ENCODE measurements around the gene TVP23A.
"Not testable (repeated sequence)": the region's sequence is repeated elsewhere in the genome, so short reads cannot be mapped to it uniquely, and the experiment has no call there.

TVP23A gene

DNA sequence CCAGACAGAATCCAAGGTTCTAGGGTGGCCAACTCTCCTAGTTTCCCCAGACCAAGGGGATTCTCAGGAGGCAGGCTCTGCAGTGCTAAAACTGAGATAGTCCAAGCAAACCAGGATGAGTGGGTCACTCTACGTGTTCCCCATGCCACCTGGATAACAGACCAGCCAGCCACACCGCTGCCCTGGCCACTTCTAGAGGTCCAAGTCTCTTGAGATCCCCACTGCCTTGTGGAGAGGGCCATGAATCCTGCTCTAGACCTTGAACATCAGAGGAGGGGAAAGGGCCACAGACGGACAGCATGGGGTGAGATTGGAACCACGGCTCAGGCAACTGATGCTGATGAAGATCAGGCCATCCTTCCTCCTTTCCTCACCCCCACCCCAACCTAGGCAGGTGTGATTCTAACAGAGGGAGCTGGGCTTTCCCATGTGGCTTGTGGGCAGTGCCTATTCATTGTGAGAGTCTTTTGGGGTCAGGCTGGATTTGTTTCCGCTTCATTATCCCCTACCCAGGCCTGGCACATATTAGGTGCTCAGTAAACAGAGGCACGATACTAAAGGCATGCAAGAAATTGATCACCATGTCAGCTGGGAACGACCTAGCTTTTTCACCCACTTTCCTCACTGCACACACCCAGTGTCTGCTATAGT, 16.8 kb upstream of the TVP23A start:
- no peak for DNase-seq (ENCODE audit: low spot score)

DNA sequence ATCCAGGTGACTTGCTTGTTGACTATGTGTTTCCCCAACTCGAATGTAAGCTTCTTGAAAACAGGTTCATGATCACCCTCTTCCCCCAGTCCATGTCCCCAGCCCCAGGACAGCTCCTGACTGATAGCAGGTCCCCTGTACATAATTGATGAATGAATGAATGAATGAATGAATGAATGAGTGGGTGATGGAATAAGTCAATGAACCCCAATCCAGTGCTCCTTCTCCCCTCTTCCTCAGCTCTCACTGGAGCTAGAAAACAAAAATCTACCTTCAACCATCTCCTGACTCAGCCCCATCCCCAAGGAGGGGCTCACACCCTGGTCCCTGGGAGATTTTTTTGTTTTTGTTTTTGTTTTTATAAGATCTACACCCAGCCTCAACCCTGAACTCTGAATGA, 16.2 kb upstream of the TVP23A start:
- DNase-seq (ENCODE audit: low spot score) = no peak

DNA sequence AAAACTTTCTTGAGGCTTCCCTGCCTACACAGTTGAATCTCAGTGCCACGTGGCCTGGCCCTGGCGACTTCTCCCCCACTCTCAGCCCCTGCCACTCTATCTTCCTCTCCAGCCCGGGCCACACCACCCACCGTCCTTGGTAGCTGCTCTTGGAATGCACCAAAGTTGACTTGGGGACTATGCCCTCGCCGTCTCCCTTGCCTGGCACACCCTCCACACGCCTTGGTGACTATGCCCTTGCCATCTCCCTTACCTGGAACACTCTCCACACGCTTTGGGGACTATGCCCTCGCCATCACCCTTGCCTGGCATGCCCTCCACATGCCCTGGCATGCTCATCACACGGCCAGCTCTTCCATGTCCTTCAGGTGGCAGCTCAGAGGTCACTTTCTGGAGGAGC, 15.5 kb upstream of the TVP23A start:
- no peak for DNase-seq (ENCODE audit: low spot score)

DNA sequence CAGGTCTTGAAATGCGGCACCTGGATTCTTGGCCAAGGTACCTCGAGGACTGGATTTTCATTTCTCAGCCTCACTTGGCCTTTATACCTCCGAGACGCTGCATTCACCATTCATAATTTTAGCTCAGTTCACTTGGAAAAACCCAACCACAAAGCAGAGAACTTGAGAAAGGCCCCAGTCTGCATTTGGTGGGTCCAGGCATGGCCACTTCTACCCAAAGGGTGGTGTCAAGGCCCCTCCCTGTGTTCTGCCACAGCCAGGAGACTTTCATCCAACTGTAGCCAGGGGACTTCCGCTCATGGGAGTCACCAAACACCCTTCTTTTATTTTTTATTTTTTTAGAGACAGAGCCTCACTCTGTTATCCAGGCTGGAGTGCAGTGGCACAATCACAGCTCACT, 14.7 kb upstream of the TVP23A start:
- no peak for DNase-seq (ENCODE audit: low spot score)

DNA sequence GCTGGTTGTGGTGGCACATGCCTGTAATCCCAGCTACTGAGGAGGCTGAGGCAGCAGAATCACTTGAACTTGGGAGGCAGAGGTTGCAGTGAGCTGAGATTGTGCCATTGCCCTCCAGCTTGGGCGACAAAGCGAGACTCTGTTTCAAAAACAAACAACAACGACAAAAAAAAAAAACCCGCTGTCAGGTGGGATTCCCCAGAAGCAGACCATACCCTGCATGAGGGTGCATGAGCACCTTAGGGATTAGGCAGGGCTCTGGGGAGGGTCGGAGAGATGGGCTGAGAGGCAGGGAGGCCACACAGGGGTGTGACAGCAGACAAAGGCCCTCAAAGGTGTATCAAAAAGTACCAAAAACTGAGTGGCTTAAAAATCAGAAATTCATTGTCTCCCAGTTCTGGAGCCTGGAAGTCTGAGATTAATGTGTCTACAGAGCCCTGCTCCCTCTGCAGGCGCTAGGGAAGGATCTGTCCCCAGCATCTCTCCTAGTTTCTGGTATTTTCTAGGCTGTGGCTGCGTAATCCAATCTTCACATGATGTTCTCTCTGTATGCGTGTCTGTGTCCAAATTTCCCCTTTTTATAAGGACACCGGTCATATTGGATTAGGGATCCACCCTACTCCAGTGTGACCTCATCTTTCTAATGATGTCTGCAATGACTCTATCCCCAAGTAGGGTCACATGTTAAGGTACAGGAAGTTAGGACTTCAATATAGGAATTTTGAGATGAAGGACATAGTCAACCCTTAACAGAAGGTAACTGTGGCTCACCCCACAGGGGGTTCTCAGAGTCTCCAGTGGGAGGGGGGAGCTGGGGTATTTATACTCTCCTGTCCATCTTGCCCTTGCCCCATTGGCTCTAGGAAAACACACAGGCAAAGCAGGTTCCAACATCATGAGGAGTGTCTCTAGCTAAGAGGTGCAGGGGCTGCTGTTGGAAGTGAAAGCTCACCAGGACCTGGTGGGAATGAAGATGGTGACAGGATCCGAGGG, 13.6 kb upstream of the TVP23A start:
- DNase-seq (ENCODE audit: low spot score) = no peak

DNA sequence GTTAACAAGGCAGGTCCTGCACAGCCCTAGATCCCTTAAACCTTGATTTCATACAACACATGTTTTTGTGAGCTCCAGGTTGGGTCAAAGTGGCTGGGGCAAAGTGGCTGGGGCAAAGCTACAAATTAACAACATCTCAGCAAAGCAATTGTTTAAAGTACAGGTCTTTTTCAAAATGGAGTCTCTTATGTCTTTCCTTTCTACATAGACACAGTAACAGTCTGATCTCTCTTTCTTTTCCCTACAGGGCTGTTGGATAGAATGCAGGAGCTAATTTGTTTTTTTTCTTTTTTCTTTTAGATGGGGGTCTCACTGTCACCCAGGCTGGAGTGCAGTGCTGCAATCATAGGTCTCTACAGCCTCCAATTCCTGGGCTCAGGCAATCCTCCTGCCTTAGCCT, 11.6 kb upstream of the TVP23A start:
- DNase-seq (ENCODE audit: low spot score) = not testable (repeated sequence)

DNA sequence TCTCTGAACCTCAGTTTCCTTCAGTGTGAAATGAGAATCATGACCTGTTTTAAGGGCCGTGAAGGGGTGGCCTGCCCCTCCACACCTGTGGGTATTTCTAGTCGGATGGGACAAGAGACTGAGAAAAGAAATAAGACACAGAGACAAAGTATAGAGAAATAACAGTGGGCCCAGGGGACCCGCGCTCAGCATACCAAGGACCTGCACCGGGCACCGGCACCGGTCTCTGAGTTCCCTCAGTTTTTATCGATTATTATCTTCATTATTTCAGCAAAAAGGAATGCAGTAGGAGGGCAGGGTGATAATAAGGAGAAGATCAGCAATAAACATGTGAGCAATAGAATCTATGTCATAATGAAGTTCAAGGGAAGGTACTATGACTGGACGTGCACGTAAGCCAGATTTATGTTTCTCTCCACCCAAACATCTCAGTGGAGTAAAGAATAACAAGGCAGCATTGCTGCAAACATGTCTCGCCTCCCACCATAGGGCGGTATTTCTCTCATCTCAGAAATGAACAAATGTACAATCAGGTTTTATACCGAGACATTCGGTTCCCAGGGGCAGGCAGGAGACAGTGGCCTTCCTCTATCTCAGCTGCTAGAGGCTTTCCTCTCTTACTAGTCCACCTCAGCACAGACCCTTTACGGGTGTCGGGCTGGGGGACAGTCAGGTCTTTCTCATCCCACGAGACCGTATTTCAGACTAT, 10.9 kb upstream of the TVP23A start:
- not testable (repeated sequence) for DNase-seq (ENCODE audit: low spot score)

DNA sequence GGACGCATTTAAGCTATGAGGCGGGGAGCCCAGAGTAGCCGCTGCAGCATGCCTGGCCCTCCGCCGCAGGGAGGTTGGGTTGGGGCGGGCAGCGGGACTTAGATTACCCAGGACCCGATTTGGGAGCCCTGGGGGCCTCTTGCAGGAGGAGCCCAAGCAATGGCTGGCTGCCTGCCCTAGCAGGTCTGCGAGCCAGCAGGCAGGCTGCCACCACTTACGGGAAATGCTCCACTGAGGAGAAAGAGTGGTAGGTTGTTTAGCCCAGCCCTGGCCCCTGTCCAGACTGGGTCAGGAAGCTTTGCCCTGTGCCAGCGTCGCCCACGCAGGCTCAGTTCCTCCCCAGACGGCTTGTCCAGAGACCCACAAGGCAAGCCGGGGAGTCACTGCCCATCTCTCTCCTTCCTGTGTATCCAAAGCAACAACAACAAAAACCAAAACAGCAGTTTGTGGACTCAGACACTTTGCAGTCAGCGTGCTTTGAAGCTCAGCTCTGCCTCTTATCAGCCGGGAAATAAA, 10.3 kb upstream of the TVP23A start:
- DNase-seq (ENCODE audit: low spot score) = no peak

DNA sequence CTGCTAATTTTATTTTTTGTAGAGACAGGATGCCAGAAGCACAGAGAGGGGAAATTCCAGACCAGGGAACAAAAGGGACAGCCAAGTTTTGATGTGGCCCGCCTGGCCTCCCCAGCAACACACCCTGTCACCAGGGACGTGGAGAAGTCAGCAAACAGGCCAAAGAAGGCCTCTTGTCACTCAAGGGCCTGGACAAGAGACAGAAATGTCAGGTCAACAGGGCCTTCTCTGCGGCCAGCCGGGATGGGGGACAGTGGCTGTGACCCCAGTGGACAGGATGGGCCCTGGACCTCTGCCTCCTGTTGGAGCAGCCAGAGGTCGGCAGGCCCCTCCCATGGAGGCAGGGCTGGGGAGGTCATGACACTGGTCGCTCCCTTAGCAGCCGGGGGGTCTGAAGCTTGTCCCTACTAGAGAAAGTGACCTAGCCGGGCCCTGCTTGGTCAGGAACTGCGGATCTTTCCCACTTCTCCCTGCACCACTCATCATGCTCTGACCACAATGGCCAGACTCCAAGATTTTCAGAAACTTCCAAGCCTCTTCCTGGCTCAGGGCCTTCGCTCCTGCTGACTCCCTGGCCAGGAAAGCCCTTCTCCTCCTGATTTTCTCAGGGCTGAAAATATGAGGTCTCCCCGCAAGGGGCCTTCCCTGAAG, 9.2 kb upstream of the TVP23A start:
- DNase-seq (ENCODE audit: low spot score) = no peak

DNA sequence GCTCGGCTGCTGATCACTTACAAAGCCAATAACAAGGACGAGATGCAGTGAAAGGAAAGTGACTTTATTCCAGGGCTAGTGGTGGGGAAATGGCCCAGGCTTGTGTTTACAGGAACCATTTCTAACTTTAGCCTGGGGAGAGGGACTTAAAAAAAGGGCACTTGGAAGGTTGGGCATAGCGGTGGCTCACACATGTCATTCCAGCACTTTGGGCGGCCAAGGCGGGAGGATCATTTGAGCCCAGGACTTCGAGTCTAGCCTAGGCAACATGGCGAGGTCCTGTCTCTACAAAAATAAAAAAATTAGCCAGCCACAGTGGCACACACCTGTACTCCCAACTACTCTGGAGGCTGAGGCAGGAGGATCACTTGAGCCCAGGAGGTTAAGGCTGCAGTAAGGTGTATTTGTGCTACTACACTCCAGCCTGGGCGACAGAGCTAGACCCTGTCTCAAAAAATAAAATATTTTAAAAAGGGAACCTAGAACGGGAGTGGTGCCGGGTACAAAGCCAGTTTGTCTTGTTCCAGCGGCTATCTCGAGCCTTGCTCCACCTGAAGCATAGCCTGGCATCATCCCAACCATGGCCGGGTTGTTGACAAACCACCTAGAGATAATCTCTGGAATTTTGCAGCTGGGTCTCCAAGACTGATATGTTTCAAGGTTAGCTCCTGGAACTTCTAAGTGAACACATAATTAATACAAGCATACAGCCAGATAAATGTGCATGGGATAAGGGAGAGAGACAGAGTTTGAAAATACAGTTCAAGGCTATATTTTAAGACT, 5.7 kb upstream of the TVP23A start:
- no peak for DNase-seq (ENCODE audit: low spot score)

DNA sequence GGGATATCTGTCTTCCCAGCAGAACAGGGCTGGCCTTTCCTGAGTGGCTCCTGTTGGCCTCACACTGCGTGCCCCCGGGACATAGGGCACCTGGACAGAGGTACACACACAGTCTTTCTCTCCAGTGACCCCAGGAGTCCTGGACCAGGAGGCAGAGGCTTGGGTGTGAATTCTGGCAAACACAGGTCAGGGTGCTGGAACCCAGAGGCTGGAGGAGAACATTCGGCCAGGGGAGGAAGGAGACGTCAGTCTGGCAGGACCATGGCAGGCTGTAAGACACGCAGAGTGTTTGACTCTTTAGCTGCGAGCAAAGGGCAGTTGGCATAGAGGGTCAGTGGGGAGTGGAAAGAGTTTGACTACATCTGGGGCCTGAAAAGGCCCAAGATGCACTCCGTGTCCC, 4.1 kb upstream of the TVP23A start:
- no peak for DNase-seq (ENCODE audit: low spot score)

DNA sequence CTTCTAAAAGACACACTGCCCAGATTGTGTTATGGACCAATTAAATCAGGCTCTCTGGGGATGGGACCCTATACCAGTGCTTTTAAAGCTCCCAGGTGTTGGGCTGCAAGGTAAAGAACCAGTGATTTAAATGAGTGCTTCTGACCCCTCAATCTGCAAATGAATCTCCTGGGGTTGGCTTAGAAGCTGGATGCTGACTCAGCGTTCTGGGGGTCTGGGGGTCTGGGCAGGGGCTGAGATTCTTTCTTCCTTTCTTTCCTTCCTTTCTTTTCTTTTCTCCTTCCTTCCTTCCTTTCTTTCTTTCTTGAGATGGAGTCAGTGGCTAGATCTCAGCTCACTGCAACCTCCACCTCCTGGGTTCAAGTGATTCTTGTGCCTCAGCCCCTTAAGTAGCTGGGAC, 2.0 kb upstream of the TVP23A start:
- no peak for DNase-seq (ENCODE audit: low spot score)

DNA sequence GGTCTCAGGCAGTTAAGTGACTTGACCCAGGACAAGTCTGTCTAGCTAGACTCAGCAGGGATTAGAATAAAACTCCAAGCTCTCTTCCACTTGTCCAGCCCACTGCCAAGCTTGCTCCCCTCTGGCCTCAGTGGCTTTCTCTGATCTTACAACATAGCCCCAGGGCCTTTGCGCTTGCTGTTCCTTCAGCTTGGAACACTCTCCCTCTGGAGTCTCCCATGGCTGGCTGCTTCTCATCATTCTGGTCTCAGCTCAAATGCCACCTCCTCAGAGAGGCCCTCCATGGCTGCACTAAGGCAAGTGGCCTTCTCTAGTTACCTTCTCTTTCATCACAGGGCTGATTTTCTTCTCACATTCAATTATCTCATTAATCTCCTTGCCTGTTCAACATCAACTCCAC, 1.1 kb downstream of the TVP23A start:
- DNase-seq (ENCODE audit: low spot score) = no peak

DNA sequence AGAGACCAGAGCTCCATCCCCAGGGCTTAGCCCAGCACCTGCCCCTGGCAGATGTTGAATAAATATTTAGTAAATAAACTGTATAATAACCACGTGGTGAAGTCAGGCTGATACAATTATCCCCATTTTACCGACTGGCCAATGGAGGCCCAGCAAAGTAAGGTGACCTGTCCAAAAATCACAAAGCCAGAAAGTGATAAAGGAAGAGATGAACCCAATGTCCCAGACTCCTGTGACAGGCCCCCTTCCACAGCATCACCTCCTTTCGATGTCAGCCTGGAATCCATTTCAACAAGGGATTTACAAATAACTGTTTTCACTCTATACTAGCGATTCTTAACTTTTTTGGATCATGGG, 5.5 kb downstream of the TVP23A start:
- DNase-seq (ENCODE audit: low spot score) = no peak

DNA sequence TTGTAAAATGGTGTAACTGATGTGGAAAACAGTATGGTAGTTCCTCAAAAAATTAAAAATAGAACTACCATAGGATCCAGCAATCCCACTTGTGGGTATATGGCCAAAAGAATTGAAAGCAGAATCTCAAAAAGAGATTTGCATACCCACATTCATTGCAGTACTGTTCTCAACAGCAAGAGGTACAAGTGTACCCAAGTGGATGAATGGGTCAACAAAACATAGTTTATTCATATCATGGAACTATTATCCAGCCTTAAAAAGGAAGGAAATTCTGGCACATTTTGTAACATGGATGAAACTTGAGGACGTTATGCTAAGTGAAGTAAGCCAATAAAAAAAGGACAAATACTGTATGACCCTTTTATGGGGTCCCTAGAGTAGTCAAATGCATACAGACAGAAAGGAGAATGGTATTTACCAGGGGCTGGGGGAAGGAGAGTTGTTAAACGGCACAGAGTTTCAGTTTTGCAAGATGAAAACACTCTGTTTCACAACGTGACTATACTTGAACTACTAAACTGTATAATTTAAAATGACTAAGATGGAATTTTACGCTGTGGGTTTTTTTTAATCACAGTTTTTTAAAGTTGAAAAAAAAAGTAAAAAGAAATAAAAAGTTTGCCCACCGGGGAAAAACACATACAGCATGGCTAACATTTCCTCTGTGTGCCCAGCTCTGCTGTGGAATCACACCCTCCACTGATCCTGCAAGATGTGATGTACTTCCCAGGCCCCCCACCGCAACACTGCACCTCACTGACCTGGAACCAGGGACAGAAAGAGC, 6.1 kb downstream of the TVP23A start:
- no peak for DNase-seq (ENCODE audit: low spot score)

DNA sequence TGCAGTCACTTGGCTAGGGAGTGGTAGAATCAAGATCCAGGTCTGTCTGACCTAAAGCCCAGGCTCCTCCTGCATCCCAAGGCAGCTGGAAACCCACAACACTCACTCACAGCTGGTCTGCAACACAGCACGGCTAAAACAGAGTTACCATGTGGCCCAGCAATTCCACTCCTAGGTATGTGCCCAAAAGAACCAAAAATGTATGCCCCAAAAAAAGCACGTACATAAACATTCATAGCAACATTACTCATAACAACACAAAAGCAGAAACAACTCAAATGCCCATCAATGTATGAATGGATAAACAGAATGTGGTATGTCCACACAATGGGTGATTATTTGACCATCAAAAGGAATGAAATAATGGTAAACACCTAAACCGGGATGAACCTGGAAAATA, 8.9 kb downstream of the TVP23A start:
- no peak for DNase-seq (ENCODE audit: low spot score)

DNA sequence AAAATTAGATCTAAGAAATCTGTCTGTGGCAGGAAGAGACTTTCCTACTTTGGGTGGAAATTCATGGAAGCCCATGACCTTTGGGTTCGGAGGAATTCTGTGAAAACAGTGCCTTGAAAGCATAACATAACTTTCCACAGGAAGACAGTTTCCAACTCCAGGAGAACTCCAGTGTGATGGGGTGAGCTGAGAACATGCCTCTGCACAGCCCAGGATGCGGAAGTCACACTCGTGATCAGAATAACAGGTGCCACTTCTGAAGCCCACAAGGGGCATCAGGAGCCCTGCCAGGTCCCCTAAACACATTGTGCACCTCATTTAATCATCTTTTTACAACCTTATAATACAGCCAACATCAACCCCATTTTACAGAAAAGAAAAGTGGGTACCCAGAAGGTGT, 9.7 kb downstream of the TVP23A start:
- no peak for DNase-seq (ENCODE audit: low spot score)

DNA sequence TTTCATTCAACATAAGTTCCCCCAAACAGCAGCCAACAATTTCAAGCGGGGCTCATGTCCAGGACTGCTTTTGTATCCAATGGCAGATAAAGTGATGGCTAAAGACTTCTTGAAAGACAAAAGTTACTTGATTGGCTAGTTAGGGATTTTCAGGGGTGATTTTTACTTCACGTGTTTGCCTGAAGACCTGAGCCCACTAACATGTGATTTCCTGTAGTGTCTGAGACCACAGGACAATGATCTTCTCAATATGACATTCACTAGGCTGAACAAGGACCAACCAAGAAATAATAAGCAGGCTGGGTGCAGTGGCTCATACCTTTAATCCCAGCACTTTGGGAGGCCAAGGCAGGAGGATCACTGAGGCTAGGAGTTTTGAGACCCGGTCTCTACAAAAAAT, 10.4 kb downstream of the TVP23A start:
- DNase-seq (ENCODE audit: low spot score) = no peak

DNA sequence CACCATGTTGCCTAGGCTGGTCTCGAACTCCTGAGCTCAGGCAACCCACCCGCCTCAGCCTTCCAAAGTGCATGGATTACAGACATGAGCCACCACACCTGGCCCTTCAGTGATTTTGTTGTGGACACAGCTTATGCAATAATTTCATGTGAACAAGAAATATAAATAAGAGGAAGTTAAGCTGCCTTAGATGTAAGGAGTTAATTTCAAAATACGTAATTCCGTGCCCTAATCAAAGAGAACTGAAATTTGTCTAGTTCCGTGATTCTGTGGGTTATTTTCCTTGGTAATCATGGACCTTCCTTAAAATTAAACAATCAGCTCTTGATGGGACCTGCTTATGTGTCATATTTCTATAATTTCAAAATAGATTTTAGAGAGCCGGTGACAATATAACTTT, 11.9 kb downstream of the TVP23A start:
- DNase-seq (ENCODE audit: low spot score) = no peak

DNA sequence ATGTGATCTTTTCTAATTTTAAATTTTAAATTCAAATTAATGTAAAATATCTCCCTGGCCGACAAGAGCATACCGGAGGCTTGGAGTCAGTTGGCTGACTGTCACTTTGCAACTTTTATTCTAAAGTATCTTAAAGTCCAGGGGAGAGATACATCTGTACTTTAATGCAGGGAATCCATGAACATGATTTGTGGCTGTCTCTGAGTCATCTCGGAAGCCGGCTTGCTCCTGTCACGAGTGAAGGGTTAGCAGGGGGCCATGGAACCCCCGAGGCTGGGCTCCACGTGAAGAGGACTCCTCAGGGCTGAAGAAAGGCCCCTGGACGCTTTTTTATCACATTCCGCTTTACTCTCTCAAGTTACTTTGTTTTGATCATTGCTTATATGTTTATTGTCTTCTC, 13.3 kb downstream of the TVP23A start:
- DNase-seq (ENCODE audit: low spot score) = no peak

DNA sequence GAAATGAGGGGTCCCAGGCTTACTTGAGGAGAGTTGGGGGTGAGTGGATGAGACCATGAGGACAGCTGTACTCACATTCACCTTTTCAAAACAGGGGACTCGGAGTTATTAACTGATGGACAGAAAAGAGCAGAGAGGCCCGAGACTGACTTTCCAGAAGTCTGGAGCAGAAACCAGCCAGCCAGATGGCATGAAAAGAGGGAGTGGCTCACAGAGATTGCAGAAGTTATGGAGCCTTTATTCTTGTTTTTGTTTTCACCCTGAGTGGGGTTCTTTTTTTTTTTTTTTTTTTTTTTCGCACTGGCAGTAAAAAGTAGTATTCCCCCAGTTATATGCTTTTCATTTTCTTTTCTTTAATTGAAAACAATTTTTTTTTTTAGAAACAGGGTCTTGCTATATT, 18.9 kb downstream of the TVP23A start:
- no peak for DNase-seq (ENCODE audit: low spot score)

Data from HuH-7.5 (cell line).